ENCODE data around the gene TMEM147. TPM values are rescaled to one million over a fixed set of nuclear protein-coding genes. Genes with fewer than 3 reads are reported as not detected.

TMEM147 gene
- total RNA-seq, 4 donors from 2014 or later = 47.3 to 109 (median 91.6) TPM

- 79% methylated on average over 6 of the region's 7 CpGs for WGBS
- H3K27ac ChIP-seq (replicated peaks in 1 of 4) = no peak overlapping the region
- no peaks in the 10 kb centered on the region for H3K36me3 ChIP-seq
- H3K4me1 ChIP-seq = peaks cover 0 to 22% (median 14%) of the 10 kb centered on the region in 4 donors
- H3K4me3 ChIP-seq = no peak overlapping the region
- H3K9me3 ChIP-seq = no peaks in the 10 kb centered on the region
- intact Hi-C loops (cut with DNase I) = no loop called here
- DNase-seq (ENCODE audit: extremely low spot score) = no peak
- TF ChIP-seq EP300 (IDR thresholded peaks at IDR 0.05) (no peak), POLR2AphosphoS5 (IDR thresholded peaks at IDR 0.05) (no peak), CTCF (IDR thresholded peaks at IDR 0.05) (no peak), POLR2A (IDR thresholded peaks at IDR 0.05; ENCODE audit: low read depth) (no peak)
- H3K27me3 ChIP-seq = peaks cover 0 to 76% (median 14%) of the 10 kb centered on the region in 4 donors
Observed at GRCh38 chr19:35511337-35511736, 34.1 kb upstream of the TMEM147 start.

GRCh38 chr19:35512831-35513627, 32.4 kb upstream of the TMEM147 start:
- 66% methylated on average over 6 of the region's 15 CpGs for WGBS
- no peak for DNase-seq (ENCODE audit: extremely low spot score)
- H3K27me3 ChIP-seq = peaks cover 0 to 64% (median 14%) of the 10 kb centered on the region in 4 donors
- TF ChIP-seq EP300 (IDR thresholded peaks at IDR 0.05) (no peak), POLR2AphosphoS5 (IDR thresholded peaks at IDR 0.05) (no peak), CTCF (IDR thresholded peaks at IDR 0.05) (no peak)
- H3K4me1 ChIP-seq = peaks cover 0 to 22% (median 14%) of the 10 kb centered on the region in 4 donors
- no peak overlapping the region for H3K27ac ChIP-seq (replicated peaks in 1 of 4)
- H3K4me3 ChIP-seq = no peak overlapping the region
- intact Hi-C loops (cut with DNase I) = no loop called here
- H3K9me3 ChIP-seq = no peaks in the 10 kb centered on the region
- no peaks in the 10 kb centered on the region for H3K36me3 ChIP-seq

GRCh38 chr19:35513628-35514281, 31.7 kb upstream of the TMEM147 start, which contains the start of gene DMKN:
Gene DMKN, minus strand, starts transcription at chr19:35513649. Its CDS starts 174 bp downstream, at chr19:35513475.
- H3K9me3 ChIP-seq = no peaks in the 10 kb centered on the region
- H3K36me3 ChIP-seq = no peaks in the 10 kb centered on the region
- peaks cover 0 to 59% (median 14%) of the 10 kb centered on the region in 4 donors for H3K27me3 ChIP-seq
- intact Hi-C loops (cut with DNase I) = no loop called here
- H3K27ac ChIP-seq (replicated peaks in 1 of 4) = no peak within 1 kb of the TSS
- no peak for DNase-seq (ENCODE audit: extremely low spot score)
- no peak within 1 kb of the TSS for H3K4me3 ChIP-seq
- TF ChIP-seq POLR2AphosphoS5 (IDR thresholded peaks at IDR 0.05) (no peak), POLR2A (IDR thresholded peaks at IDR 0.05; ENCODE audit: low read depth) (no peak), CTCF (IDR thresholded peaks at IDR 0.05) (no peak), EP300 (IDR thresholded peaks at IDR 0.05) (no peak)
- peaks cover 0 to 22% (median 14%) of the 10 kb centered on the region in 4 donors for H3K4me1 ChIP-seq
- 24% methylated on average over 11 of the region's 15 CpGs for WGBS

- no peak for DNase-seq (ENCODE audit: extremely low spot score)
- Histone ChIP-seq H3K4me1 (peaks cover 0 to 19% (median 13%) of the 10 kb centered on the region in 4 donors), H3K36me3 (no peaks in the 10 kb centered on the region), H3K9me3 (no peaks in the 10 kb centered on the region), H3K4me3 (no peak overlapping the region), H3K27ac (replicated peaks in 1 of 4) (no peak overlapping the region), H3K27me3 (peaks cover 0 to 53% (median 14%) of the 10 kb centered on the region in 4 donors)
- WGBS = 26% methylated on average over 16 of the region's 20 CpGs
- TF ChIP-seq EP300 (IDR thresholded peaks at IDR 0.05) = no peak
- no peak for TF ChIP-seq POLR2A (IDR thresholded peaks at IDR 0.05; ENCODE audit: low read depth)
- no peak for TF ChIP-seq POLR2AphosphoS5 (IDR thresholded peaks at IDR 0.05)
- TF ChIP-seq CTCF (IDR thresholded peaks at IDR 0.05) = no peak
- intact Hi-C loops (cut with DNase I) = no loop called here
Observed at GRCh38 chr19:35514282-35514809, 31.1 kb upstream of the TMEM147 start.
